K562 (cell line): ENCODE results near the gene CEP131. TPM values are rescaled to one million over a fixed set of nuclear protein-coding genes. Genes with fewer than 3 reads are reported as not detected.

ENCODE experiments used
- ATAC-seq: fragments of 200-7000 bp; cut with Tn5 transposase; 3 replicates; pipeline ENCODE4 v1.9.1; 2020; ENCODE audit warnings: moderate library complexity
- BruUV-seq: library from RNA; stranded (reverse); fragments of 400-500 nt; replicated peaks from 2 replicates; lab custom pipeline; 2021; lab: Mats Ljungman, UMichigan
- CTCF ChIA-PET: fragments of 300-600 bp; formaldehyde crosslinking; extraction: SDS; loops from one replicate; lab custom pipeline; 2021; ENCODE audit warnings: low intra/inter-chr PET ratio; lab: Yijun Ruan, JAX
- POLR2A ChIA-PET: fragments of 300-600, 350-650 bp; sonication (Branson Sonifier 250); formaldehyde crosslinking; extraction: SDS; loops from one replicate; lab custom pipeline; 2021; ENCODE audit warnings: antibody characterized with exemption, inconsistent platforms; lab: Yijun Ruan, JAX
- DNase-seq, 4 experiments: peaks; one replicate each; pipeline versions ENCODE4 v3.0.0 to v3.0.0-alpha.2; 2011 to 2018; ENCODE audit warnings: low spot score in 3 of 4, mixed read lengths in 3 of 4; ENCODE audit errors: extremely low read depth in 1 of 4
- FAIRE-seq: peaks from 2 replicates; lab custom pipeline; 2011; peaks lifted over from hg19 to GRCh38; lab: Jason Lieb, UNC
- H2AFZ ChIP-seq: 2 replicates; pipeline ENCODE4 v1.6.0; 2011; ENCODE audit warnings: low read depth, low read length, control low read depth, inconsistent platforms
- H3K27ac ChIP-seq: fragments of 200-600 bp; 3 replicates; pipeline ENCODE4 v1.8.0; 2011; ENCODE audit warnings: low read depth, mild to moderate bottlenecking, control low read depth, inconsistent platforms, low read length, moderate library complexity, mixed read lengths; ENCODE audit errors: extremely low read depth
- H3K27me3 ChIP-seq, 2 experiments: fragments of 300-600 bp in 1 of 2; 2 replicates in 1 of 2; 3 replicates in 1 of 2; pipeline versions ENCODE4 v1.6.0 to v1.8.0; 2011; ENCODE audit warnings: inconsistent platforms in 2 of 2, low read length in 2 of 2, mild to moderate bottlenecking in 1 of 2, mixed read lengths in 1 of 2, moderate library complexity in 1 of 2; ENCODE audit not compliant: control insufficient read depth in 2 of 2, insufficient read depth in 2 of 2
- H3K36me3 ChIP-seq: fragments of 300-600 bp; 3 replicates; pipeline ENCODE4 v1.8.0; 2011; ENCODE audit warnings: mild to moderate bottlenecking, low read length, inconsistent platforms; ENCODE audit not compliant: control insufficient read depth, insufficient read depth
- H3K4me1 ChIP-seq, 2 experiments: fragments of 200-600 bp in 1 of 2; replicated peaks in 1 of 2; 2 replicates in 1 of 2; 3 replicates in 1 of 2; pipeline versions ENCODE4 v1.5.1 to v1.8.0; 2011; ENCODE audit warnings: inconsistent platforms in 2 of 2, low read length in 2 of 2, mild to moderate bottlenecking in 1 of 2, mixed read lengths in 1 of 2, moderate library complexity in 1 of 2; ENCODE audit not compliant: control insufficient read depth in 2 of 2, insufficient read depth in 2 of 2
- H3K4me2 ChIP-seq: 2 replicates; pipeline ENCODE4 v1.6.1; 2011; ENCODE audit warnings: low read length, control low read depth, inconsistent platforms, mixed read lengths; ENCODE audit not compliant: insufficient read depth
- H3K4me3 ChIP-seq: fragments of 200-600 bp; sonication (generic), shearing (Covaris generic); 2 replicates; pipeline ENCODE4 v1.5.1; 2016; ENCODE audit warnings: control low read depth, inconsistent platforms
- H3K79me2 ChIP-seq: fragments of 200-600 bp; 3 replicates; pipeline ENCODE4 v1.8.0; 2011; ENCODE audit warnings: low read length, inconsistent platforms; ENCODE audit not compliant: control insufficient read depth, insufficient read depth
- H3K9ac ChIP-seq, 2 experiments: 2 replicates each; pipeline versions ENCODE4 v1.6.0 to v1.6.1; 2011; ENCODE audit warnings: low read depth in 2 of 2, low read length in 2 of 2, control low read depth in 1 of 2, inconsistent platforms in 1 of 2, mild to moderate bottlenecking in 1 of 2, mixed read lengths in 1 of 2; ENCODE audit not compliant: insufficient read depth in 1 of 2
- H3K9me1 ChIP-seq: one replicate; pipeline ENCODE4 v1.6.0; 2011; ENCODE audit warnings: inconsistent platforms, mild to moderate bottlenecking, low read length, moderate library complexity; ENCODE audit not compliant: control insufficient read depth, insufficient read depth
- H3K9me3 ChIP-seq: replicated peaks from 2 replicates; pipeline ENCODE4 v1.5.1; 2011; ENCODE audit warnings: low read depth, low read length, inconsistent platforms; ENCODE audit not compliant: control insufficient read depth, insufficient read depth
- H4K20me1 ChIP-seq: replicated peaks from 2 replicates; pipeline ENCODE4 v1.6.1; 2011; ENCODE audit warnings: low read length, inconsistent platforms, mixed read lengths; ENCODE audit not compliant: control insufficient read depth, insufficient read depth
- CXXC5 ChIP-seq: fragments of 250-450 bp; sonication (Bioruptor Pico); IDR thresholded peaks from 2 replicates; pipeline ENCODE4 v1.8.0; 2022; ENCODE audit warnings: inconsistent platforms, mild to moderate bottlenecking, moderate library complexity
- KLF16 ChIP-seq: IDR thresholded peaks from 2 replicates; pipeline ENCODE4 v1.6.1; 2016; ENCODE audit warnings: antibody characterized with exemption
- MYBL2 ChIP-seq, 2 experiments: fragments of 450-650 bp in 1 of 2; sonication (generic) in 1 of 2; formaldehyde crosslinking in 1 of 2; IDR thresholded peaks; 2 replicates each; pipeline versions ENCODE4 v1.6.1 to v1.8.1; 2017 to 2022; ENCODE audit warnings: borderline replicate concordance in 1 of 2, inconsistent platforms in 1 of 2, low read depth in 1 of 2, mild to moderate bottlenecking in 1 of 2, missing genetic modification reagents in 1 of 2, moderate library complexity in 1 of 2
- TAF15 ChIP-seq: fragments of 200-400 bp; formaldehyde crosslinking; IDR thresholded peaks from 2 replicates; pipeline ENCODE4 v1.6.1; 2017; ENCODE audit warnings: mild to moderate bottlenecking, low read depth, low read length, moderate library complexity
- TCFL5 ChIP-seq: fragments of 250-450 bp; sonication (Bioruptor Pico); conservative IDR thresholded peaks from 2 replicates; pipeline ENCODE4 v1.6.1; 2021; ENCODE audit warnings: mild to moderate bottlenecking, moderate library complexity, matching md5 sums
- ZNF165 ChIP-seq: fragments of 250-450 bp; sonication (Bioruptor Pico); IDR thresholded peaks from 2 replicates; pipeline ENCODE4 v1.4.0; 2020; ENCODE audit warnings: borderline replicate concordance
- ZZZ3 ChIP-seq: fragments of 450-650 bp; IDR thresholded peaks from 2 replicates; pipeline ENCODE4 v1.6.1; 2016; ENCODE audit warnings: antibody characterized with exemption, mild to moderate bottlenecking, moderate library complexity
- WGBS: fragments of 100-300 bp; shearing (Covaris generic); methylation state at CpG from one replicate; pipeline ENCODE4 v1.1.6; 2016; ENCODE audit warnings: low coverage, mixed read lengths; ENCODE audit not compliant: insufficient coverage; ENCODE audit errors: missing lambda C conversion rate; 5-methylcytosine and 5-hydroxymethylcytosine counted together
- in situ Hi-C: fragments of 300-500 bp; cut with MboI; formaldehyde crosslinking; loops from 4 replicates; pipeline ENCODE4 v1.15.0; 2018; ENCODE audit warnings: inconsistent platforms, mixed read lengths
- intact Hi-C: fragments of 100-400 bp; cut with micrococcal nuclease; formaldehyde crosslinking; loops from 2 replicates; pipeline ENCODE4 v1.14.2; 2022
- polyA plus RNA-seq, 8 experiments: library from polyadenylated mRNA; depleted of rRNA in 4 of 8; stranded (reverse) in 5 of 8; unstranded in 3 of 8; fragments of >200 nt; fragmentation: Nextera tagmentation in 2 of 8; fragmentation: Illumina TruSeq in 1 of 8; extraction: Ambion mirVana in 2 of 8; extraction: Trizol in 1 of 8; gene quantifications; 2 replicates each; pipeline versions ENCODE4 v1.2.1 to v1.2.3, GENCODE V29; 2011 to 2014; ENCODE audit warnings: inconsistent platforms in 1 of 8, missing spikeins in 1 of 8
- total RNA-seq, 7 experiments: library from RNA; depleted of rRNA in 6 of 7; stranded (reverse); fragments of >200 nt in 6 of 7; fragmentation: Illumina TruSeq in 2 of 7; extraction: Trizol in 2 of 7; gene quantifications; 2 replicates each; pipeline versions ENCODE4 v1.2.1 to v1.2.3, GENCODE V29; 2011 to 2021; ENCODE audit warnings: low replicate concordance in 1 of 7
- TF ChIP-seq, protein P1 (sequence below), 2 experiments: IDR thresholded peaks; 2 replicates each; pipeline ENCODE4 v1.6.1; 2011; ENCODE audit warnings: borderline replicate concordance in 1 of 2, control low read depth in 1 of 2, low read depth in 1 of 2, low read length in 1 of 2, mild to moderate bottlenecking in 1 of 2, mixed read lengths in 1 of 2, moderate library complexity in 1 of 2; ENCODE audit not compliant: insufficient read depth in 1 of 2, insufficient read length in 1 of 2, poor library complexity in 1 of 2, severe bottlenecking in 1 of 2; ENCODE audit errors: extremely low read depth in 1 of 2

The CEP131 gene
- total and polyA plus RNA-seq, 9 of the 15 experiments (the other 6 are each of a cell fraction or from before 2014, with no cell fraction given), result 0.24 to 21.2 (median 2.3) TPM

DNA sequence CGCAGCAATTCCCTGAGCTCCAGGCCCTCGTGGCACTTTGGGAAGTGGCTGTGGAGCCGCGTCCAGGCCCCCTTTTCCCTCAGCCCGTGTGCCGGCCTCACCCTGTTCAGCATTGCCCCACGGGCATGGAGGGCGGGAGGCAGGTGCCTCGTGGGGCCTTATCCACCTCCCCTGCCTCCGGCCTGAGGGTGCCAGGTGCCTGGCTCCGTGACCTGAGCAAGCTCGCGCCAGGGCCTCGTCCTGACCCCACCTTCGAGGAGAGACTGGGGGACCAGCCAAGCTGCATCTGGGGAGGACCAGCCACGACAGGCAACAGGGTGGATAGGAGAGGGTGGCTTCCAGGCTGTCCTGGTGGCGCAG is 29.7 kb downstream of the CEP131 start:
- Histone ChIP-seq H2AFZ (no peak overlapping the region), H3K9ac (peak overlapping the region in 1 of 2 experiments; percentile 80; a peak in 1 of 4 replicates), H3K9me1 (no peaks in the 10 kb centered on the region), H4K20me1 (no peaks in the 10 kb centered on the region), H3K4me3 (no peak overlapping the region), H3K4me1 (peaks cover 10 to 76% of the 10 kb centered on the region in 2 experiments), H3K79me2 (no peaks in the 10 kb centered on the region), H3K9me3 (no peaks in the 10 kb centered on the region), H3K4me2 (no peak overlapping the region), H3K27me3 (no peaks in the 10 kb centered on the region), H3K27ac (no peak overlapping the region), H3K36me3 (peaks cover 2% of the 10 kb centered on the region; the same call in 1 of the 3 replicates)
- intact Hi-C loops (no loop called here), in situ Hi-C loops (no loop called here)
- FAIRE-seq (no peak), DNase-seq (no peak), ATAC-seq (no peak)
- WGBS, result 94% methylated on average over 10 of the region's 17 CpGs
- CTCF ChIA-PET, result no interaction called here
- POLR2A ChIA-PET, result no interaction called here
- no peak for TF ChIP-seq ZZZ3
- no peak for TF ChIP-seq ZNF165
- TF ChIP-seq, protein P1, sequence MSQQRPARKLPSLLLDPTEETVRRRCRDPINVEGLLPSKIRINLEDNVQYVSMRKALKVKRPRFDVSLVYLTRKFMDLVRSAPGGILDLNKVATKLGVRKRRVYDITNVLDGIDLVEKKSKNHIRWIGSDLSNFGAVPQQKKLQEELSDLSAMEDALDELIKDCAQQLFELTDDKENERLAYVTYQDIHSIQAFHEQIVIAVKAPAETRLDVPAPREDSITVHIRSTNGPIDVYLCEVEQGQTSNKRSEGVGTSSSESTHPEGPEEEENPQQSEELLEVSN (IDR thresholded peaks at IDR 0.05; ENCODE audit: borderline replicate concordance in 1 of 2, extremely low read depth in 1 of 2, insufficient read depth in 1 of 2, insufficient read length in 1 of 2, low read depth in 1 of 2, low read length in 1 of 2, poor library complexity in 1 of 2, severe bottlenecking in 1 of 2), result no peak
- TF ChIP-seq TCFL5 (CRISPR knock-in tag), result no peak
- no peak for TF ChIP-seq CXXC5 (CRISPR knock-in tag)
- TF ChIP-seq MYBL2 (IDR thresholded peaks at IDR 0.05; ENCODE audit: low read depth), result no peak
- TF ChIP-seq MYBL2 (CRISPR knock-in tag; IDR thresholded peaks at IDR 0.05; ENCODE audit: borderline replicate concordance), result no peak
- TF ChIP-seq TAF15, result no peak
- TF ChIP-seq KLF16, result no peak
- no TSS peak for BruUV-seq
